Activated CD8-positive, alpha-beta memory T cell treated with anti-CD3 and anti-CD28 coated beads, Interleukin-2, amount 50 U/mL, for 24 hours (primary cell): ENCODE measurements around the gene SKI.

Experiments used
- DNase-seq: peaks from one replicate; pipeline ENCODE4 v3.0.0-alpha.2; 2020; ENCODE audit errors: extremely low read depth

SKI gene

DNA sequence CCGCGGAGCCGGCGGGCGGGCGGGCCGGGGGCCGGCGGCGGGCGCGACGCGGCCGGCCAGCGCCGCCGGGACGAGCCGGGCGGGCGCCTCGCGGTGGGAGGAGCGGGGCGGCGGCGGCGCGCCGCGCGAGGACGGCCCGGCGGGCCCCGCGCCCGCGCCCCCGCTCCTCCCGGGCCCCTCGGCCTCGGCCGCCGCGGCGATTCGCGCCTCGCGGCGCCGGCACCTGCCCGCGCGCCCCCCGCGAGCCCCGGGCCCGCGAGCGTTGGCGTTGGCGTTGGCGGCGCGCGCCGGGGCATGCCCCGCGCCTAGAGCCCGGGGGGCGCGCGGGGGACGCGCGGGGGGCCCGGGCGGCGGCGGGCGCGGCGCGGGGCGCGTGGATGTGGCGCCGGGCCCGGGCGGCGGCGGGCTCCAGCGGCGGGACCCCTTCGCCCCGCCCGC, at the start of gene SKI:
Gene SKI (plus strand): TSS at position 163 of the 438 bp plus-strand sequence. CDS start 448 bp downstream, outside the sequence.
- DNase-seq: no peak

DNA sequence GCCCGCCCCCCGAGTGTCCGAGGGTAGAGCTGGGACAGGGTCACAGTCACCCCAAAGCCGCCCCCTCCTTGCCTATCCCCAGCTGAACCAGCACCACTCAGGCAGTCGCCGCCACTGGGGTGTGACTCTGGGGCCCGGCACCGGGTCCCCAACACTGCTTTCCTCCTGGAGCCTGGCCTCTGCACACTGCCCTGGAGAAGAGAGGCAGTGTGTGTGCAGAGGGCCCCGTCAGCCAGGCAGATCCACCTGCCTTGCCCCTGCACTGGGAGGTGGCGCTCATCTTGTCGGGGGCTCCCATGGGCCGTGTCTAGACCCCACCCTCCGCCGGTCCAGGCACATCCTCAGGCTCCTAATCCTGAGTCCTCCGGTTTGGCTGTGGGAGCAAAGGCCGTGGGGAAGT, 49.2 kb upstream of the SKI start:
- no peak for DNase-seq

DNA sequence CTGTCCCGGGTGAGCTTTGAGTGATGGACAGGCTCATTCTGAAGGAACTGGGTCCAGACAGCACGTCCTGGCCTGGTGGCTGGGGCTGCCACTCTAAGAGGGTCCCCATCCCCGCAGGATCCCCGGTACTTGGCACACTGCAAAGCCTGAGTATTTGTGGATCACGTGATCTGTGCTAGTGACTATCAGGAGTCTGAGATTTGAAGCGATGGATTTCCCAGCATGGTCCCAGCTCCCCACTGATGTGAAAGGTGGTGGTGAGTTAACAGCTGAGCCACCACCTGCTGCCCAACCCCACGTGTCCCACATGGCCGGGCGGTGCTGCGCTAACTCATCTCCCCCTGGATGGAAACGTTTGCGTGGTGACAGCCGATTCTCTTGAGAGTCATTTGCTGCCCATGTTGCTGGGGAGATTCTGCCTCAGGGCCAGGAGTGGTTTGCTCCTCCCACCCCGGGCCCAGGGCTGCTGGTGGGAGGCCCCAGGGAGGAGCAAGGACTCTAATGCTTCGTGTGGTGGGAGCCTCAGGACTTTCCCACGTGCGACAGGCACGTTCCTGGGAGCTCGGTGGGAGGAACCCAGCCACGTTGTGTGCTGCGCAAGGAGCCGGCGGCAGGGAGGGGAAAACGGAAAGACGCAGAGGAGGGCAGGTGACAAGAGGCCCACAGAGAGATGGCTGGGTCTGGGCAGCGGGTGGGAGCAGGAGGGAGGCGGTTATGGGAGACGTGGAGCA, 48.7 kb upstream of the SKI start:
- no peak for DNase-seq

DNA sequence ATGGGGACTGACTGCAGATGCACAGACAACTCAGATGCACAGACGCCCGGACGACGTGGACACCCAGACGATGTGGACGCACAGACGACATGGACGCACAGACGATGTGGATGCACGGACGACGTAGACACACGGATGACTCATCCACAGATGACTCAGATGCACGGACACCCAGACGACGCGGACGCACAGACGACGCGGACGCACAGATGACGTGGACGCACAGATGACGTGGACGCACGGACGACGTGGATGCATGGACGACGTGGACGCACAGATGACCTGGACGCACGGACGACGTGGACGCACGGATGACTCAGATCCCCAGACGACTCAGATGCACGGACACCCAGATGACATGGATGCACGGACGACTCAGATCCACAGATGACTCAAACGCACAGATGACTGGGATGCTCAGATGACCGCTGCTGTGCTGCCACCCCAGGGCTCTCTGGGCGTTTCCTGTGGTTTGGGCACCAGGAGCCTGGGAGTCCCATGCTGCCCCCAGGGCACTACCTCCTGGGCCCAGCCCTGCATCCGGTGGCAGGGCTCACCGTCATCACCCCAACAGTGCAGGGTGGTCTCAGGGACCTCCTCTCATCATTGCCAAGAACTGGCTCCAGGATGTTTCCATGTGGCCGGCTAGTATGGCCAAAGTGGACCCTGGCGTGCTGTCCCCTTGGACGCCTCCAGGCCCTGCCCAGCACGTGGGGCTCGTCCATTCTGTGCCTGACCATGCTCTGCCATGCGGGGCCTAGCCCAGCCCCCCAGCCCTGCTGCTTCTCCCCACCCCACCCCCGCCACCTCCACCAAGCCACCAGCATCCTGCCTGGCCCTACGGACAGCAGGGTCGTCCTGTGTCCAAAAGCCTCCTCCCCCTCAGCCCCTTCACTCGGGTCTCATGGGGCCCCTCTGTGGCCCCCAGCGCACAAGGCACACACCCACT, 47.5 kb upstream of the SKI start:
- DNase-seq: no peak

DNA sequence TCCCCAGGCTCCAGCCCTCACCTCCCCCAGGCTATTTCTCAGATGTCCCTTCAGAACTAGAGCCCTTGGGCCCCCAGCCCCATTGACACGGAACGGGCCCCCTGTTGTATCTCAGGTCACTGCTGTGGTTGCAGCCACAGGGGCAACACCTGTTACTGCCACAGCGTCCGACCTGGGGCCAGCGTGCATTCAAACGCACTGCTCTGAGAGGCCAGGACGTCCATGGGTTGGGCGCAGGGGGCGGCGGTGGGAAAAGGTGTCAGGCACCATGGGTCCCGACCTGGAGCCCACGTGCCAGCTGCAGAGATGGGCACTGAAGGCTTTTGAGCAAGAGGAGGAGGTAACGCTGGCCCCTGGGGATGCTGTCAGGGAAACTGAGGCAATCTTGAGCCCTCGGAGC, 46.8 kb upstream of the SKI start:
- DNase-seq: no peak

DNA sequence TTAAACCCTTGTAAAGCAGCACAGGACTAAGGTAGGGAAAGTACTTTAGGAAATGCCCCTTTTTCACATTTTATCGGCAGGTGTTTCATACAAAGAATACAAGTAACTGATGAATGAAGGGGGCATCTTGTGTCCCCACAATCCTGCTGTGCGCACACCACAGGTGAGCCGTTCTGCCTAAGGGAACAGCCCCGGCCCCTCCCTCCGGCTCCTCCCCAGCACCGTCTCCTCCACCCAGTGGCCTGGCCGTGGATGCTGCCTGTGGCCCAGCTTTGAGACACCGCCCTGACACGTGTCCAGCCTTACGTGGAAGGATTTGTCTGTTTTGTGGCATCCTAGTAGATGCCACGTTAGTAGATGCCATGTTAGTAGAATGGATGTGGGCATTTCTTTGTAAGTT, 46.4 kb upstream of the SKI start:
- no peak for DNase-seq

DNA sequence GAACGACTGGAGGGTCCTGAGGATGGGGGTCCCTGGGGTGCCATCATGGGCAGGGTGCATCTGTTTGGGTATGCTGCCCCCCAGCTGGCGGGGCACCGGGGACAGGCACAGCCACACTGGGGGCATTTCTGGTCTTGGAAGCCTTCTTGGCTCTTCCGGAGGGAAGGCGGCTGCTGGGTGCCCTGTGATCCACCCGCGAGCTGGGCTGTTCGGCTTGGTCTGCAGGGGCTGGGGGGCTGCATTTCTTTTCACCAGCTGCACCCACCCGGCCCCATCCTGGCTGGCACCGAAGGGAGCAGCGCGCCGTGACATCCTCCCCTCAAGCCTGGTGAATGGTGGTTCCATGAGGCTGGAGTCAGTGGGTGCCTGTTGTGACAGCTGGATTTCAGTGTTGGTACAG, 45.7 kb upstream of the SKI start:
- DNase-seq: no peak

DNA sequence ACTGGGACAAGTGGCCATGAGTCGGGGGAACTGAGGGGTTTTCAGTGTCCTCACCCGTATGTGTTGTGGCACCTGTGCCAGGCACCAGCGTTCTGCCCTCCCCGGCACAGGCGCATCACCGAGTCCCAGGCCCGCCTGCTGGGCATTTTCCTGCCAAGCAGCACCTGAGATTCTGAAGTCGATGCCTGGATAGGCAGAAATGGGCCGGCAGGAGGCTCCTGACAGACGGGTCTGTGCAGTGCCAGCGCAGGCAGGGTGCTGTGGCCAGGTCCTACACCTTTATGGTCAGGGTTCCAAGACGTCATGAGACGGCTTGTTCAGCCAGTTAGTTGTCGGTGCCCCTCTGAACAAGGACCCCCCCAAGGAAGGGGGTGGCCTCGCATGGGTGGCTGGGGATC, 44.2 kb upstream of the SKI start:
- DNase-seq: no peak

DNA sequence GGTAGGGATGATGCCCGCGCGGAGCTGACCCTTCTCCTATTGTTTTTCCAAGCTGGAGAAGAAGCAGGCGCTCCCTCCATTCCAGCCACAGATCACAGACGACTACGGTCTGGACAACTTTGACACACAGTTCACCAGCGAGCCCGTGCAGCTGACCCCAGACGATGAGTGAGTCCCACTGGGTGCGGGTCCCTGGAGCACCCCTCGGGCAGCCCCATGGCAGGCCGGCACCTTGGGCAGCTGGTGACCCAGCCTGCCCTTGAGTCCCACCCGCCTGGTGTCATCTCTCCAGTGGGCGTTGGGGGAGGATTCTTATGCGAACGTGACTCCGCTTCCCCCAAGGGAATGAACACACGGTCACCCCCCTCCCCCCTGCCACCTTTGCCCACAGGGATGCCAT, 43.6 kb upstream of the SKI start:
- no peak for DNase-seq

DNA sequence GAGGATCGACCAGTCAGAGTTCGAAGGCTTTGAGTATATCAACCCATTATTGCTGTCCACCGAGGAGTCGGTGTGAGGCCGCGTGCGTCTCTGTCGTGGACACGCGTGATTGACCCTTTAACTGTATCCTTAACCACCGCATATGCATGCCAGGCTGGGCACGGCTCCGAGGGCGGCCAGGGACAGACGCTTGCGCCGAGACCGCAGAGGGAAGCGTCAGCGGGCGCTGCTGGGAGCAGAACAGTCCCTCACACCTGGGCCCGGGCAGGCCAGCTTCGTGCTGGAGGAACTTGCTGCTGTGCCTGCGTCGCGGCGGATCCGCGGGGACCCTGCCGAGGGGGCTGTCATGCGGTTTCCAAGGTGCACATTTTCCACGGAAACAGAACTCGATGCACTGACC, 43.2 kb upstream of the SKI start:
- no peak for DNase-seq

DNA sequence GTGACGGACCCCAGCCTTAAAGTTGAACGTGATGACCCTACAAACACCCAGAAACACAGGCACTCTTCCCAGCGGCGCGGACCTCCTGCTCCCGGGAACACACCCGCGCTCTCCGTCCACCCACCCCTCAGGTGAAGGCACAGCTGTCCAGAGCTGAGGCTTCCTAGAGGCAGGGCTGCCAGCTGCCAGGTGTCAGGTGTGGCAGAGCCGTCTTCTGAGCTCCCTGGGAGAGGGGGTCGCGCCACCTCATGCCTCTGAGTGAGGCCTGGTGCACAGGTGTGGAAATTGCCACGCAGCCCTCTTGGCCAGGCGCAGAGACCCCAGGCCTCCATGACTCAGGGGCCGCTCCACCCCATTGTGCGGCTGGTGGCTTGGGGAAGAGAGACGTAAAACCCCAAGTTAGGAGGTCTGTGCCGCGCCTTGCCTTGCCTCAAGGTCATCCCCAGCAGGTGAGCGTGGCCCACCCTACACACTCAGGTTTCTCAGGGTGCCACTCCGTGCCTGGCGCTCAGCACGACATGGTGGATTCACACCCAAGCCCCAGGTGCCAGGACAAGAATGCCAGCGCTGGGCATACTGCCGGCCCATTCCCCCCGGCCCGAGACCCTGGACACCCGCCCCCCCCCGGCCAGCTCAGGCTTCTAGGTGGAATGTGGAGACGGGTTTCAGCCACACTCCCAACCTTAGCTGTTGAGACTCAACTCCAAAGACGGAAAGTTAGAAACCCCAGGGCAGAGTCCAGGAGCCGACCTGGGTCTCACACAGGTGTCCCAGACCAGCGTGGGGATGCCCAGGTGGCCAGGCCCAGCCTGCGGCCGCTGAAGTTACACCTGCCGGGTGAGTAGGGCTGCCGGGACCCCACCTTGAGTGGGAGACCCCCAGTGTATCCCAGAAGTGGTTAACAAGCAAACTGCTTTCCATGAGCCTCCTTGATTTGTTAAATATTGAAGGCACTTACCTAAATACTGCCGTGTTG, 42.0 kb upstream of the SKI start:
- DNase-seq: no peak

DNA sequence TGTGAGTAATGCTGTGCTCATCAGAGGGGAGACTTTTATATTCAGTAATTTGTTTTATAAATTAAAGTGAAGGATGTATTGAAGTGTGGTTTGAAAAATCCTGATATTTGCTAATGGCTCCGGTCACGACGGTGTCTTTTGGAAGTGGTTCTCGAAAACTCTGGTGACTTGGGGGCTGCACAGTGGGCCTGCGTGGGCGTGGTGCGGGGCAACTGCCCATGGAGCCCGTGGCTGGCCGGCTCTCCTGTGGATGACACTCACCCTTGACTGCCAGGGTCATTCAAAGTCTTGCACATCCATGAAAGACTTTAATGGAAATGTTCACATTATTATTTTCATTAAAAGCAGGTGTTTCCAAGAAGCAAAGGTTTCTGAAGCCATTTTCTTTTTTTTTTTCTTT, 41.2 kb upstream of the SKI start:
- no peak for DNase-seq

DNA sequence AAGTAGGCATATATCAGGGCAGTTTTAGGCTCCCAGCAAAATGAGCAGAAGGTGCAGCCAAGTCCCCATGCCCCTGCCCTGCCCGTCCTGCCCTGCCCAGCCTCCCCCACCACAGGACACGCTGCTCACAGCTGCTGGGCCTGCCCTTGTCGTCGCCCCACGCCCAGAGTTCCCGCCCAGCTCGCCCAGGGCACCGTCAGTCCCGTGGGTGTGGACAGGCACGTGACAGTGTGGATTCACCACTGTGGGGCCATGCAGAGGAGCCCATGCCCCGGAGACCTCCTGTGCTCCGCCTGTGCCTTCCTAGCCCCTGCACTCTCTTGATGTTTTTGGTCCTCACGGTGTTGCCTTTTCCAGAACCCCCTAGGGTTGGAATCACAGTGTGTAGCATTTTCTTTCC, 40.5 kb upstream of the SKI start:
- no peak for DNase-seq

DNA sequence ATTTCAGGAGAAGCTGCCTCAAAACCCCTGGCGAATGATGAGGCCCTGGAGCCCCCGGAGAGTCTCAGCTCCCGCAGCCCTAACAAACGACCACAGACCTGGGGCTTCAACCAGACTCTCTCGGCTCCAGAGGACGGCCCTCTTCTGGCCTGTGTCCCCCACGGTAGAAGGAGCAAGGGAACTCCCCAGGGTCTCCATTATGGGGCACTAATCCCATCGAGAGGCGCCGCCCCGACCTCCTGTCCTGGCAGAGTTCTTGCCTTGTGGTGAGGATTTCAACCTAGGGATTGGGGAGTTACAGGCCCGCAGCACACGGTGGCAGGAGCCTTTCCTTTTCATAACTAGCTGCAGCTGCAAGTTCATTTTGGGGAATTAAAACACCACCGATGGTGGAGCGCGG, 39.8 kb upstream of the SKI start:
- DNase-seq: no peak

DNA sequence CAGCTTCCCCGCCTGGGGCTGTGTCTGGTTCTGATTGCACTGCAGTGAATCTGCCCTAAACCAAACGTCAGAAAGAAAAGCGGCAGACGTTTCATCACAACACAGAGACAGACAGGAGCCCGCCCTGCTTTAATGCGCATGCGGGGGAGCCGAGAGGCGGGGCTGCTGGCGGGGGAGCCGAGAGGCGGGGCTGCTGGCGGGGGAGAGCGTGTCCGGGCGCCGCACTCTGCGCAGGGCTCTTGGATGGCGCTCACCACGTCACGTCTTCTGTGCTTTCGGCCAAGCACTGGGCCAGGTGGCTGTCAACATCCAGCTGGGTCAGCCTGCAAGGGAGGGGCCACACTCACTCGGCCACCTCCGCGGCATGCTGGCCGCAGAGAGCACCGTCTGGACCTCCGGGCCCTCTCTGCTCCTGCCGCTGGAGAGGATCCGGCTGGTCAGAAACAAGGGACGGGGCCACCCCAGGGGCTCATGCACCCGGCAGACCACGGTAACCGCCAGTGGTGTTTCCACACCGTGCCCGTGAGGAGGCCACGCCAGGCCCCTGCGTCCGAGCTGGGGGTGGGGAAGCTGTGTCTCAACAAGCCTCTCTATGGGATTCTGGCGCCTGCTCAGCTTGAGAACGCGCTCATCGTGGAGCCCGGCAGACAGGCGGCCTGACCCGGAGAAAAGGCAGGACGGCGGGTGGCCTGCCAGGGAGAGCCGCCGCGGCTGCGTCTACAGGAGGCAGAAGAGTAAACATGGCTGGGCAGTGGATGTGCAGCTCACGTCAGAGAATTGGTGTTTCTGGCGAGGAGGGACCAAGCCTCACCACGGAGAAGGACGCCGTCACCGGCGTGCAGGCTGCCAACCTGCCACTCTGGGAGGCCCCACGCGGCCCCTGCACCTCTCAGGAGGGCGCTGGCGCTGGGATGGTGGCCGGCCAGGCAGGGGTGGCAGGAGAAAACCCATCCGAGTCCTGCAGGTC, 38.4 kb upstream of the SKI start:
- peak; percentile 69 for DNase-seq

DNA sequence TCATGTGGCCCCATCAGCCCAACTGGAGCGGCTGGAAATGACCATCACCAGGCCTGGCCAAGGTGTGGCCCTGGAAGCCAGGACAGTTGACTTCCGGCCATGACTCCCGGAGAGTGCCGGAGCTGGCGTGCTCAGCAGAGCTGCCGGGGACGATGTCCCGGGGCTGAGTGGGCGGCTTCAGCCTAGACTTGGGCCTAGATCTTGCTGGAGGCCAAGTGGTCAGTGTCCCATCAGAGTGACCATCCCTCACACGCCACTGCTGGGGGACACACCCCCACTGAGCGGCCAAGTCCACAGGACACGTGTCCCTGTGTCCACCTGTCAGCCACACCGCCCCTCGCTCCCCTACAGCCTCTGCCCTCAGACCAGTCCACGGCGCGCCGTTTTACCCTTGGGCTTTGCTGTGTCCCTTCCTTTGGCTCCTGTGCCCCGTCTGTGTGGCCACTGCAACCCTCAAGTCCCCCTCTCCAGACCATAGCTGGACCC, 37.6 kb upstream of the SKI start:
- DNase-seq: no peak

DNA sequence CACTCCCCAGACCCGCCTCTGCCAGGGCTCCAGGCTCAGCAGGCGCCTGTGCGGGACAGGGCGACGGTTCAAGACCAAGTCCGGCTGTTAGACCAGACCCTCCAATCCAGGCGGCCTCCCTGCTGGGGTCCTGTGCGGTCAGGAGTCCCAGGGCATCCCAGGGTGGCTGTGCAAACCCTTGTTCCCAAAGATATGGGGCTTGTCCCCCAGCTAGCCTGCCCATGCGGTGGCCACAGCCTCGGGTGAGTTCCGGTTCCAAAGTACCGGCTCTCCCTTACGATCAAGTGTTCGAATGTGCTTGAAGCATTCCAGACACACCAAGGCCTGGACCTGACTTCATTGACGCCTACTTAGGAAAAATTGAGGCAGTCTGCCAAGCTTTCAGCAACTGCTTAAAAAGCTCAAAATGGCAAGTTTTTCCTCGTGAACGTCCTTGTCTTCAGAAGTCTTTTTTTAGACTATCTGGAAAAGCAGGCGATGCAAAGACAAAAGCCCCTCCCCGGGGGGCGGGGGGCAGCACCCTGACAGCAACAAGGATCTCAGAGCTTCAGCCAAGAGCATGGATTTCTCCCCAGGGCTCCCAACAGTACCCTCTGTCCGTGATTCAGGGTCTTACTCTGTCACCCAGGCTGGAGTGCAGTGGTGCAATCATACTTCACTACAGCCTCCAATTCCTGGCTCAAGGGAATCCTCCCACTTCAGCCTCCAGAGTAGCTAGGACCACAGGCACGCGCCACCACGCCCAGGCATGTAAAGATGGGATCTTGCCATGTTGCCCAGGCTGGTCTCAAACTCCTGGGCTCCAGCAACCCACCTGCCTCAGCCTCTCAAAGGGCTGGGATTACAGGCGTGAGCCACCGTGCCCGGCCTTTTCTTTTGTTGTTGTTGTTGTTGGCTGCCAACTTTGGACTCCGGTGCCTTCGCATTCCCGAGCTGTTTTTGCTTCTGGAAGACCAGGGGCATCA, 35.8 kb upstream of the SKI start:
- DNase-seq: no peak

DNA sequence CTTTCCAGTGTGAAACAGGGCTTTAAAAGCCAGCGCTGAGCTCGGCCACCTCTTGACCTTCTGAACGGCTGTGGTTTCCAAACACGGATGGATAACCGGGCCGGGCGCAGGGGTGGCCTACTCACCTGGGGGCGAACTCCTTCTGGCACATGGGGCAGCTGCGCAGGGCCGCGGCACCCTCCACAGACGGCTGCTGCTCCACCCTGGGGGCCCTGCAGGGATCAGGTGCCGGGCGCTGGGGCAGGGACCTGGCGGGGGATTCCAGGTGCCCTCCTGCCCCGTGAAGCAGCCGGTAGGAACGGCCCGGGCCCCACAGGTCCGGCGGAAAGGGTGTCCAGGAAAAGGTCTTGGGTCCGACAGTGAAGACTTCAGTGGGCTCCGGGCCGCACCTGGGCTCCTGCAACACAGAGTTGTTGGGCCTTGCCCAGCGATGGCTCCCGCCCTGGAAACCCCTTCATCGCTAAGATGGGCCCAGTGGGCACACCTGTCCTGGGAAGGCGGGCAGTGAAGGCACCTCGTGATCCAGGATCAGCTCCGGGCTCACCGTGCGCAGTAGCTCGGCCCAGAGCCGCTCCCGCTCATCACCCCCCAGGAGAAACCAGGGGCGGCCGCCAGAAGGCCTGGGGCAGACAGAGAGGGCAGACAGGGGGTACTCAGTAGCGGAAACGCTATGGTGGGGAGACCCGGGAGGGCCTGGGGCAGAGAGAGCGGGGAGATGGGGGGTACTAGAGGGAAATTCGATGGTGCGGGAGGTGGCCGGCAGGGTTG, 34.4 kb upstream of the SKI start:
- DNase-seq: no peak
